MM.1S (cell line): Measurements from ENCODE around the gene PSMC5.

ENCODE experiments used
- DNase-seq: peaks from one replicate; pipeline ENCODE4 v3.0.0-alpha.2; 2015
- H2AFZ ChIP-seq: fragments of 300-600 bp; sonication (generic); 2 replicates; pipeline ENCODE4 v1.6.0; 2016; ENCODE audit warnings: antibody characterized with exemption, low read length
- H3F3A ChIP-seq: fragments of 300-600 bp; sonication (generic); 2 replicates; pipeline ENCODE4 v1.6.1; 2016; ENCODE audit warnings: mild to moderate bottlenecking, antibody characterized with exemption, low read length, moderate library complexity, mixed read lengths; ENCODE audit not compliant: insufficient read depth
- H3K27ac ChIP-seq: fragments of 300-600 bp; sonication (generic); 2 replicates; pipeline ENCODE4 v1.5.1; 2016; ENCODE audit warnings: mild to moderate bottlenecking, low read length
- H3K27me3 ChIP-seq: fragments of 300-600 bp; sonication (generic); replicated peaks from 2 replicates; pipeline ENCODE4 v1.6.0; 2016; ENCODE audit warnings: low read length; ENCODE audit not compliant: insufficient read depth
- H3K36me3 ChIP-seq: fragments of 300-600 bp; sonication (generic); replicated peaks from 2 replicates; pipeline ENCODE4 v1.6.1; 2016; ENCODE audit warnings: mild to moderate bottlenecking, low read length, mixed read lengths; ENCODE audit not compliant: insufficient read depth
- H3K4me1 ChIP-seq: fragments of 300-600 bp; sonication (generic); 2 replicates; pipeline ENCODE4 v1.6.1; 2016; ENCODE audit warnings: low read length, mixed read lengths
- H3K4me2 ChIP-seq: fragments of 300-600 bp; sonication (generic); 2 replicates; pipeline ENCODE4 v1.6.0; 2016; ENCODE audit warnings: low read depth, low read length
- H3K4me3 ChIP-seq: fragments of 300-600 bp; sonication (generic); 2 replicates; pipeline ENCODE4 v1.5.1; 2016; ENCODE audit warnings: low read length, mixed read lengths
- H3K79me2 ChIP-seq: fragments of 300-600 bp; sonication (generic); 2 replicates; pipeline ENCODE4 v1.6.1; 2016; ENCODE audit warnings: mixed run types, low read length, mixed read lengths
- H3K9ac ChIP-seq: fragments of 300-600 bp; sonication (generic); 2 replicates; pipeline ENCODE4 v1.6.1; 2016; ENCODE audit warnings: low read length, mixed read lengths
- H3K9me2 ChIP-seq: fragments of 300-600 bp; sonication (generic); replicated peaks from 2 replicates; pipeline ENCODE4 v1.6.1; 2016; ENCODE audit warnings: mild to moderate bottlenecking, low read length, mixed read lengths; ENCODE audit not compliant: insufficient read depth
- H3K9me3 ChIP-seq: fragments of 300-600 bp; sonication (generic); replicated peaks from 2 replicates; pipeline ENCODE4 v1.6.1; 2016; ENCODE audit warnings: mild to moderate bottlenecking, low read length, mixed read lengths; ENCODE audit not compliant: insufficient read depth
- H4K20me1 ChIP-seq: fragments of 300-600 bp; sonication (generic); 2 replicates; pipeline ENCODE4 v1.6.1; 2016; ENCODE audit warnings: mild to moderate bottlenecking, low read length, moderate library complexity, mixed read lengths; ENCODE audit not compliant: insufficient read depth
- CTCF ChIP-seq: fragments of 300-600 bp; sonication (generic); IDR thresholded peaks from 2 replicates; pipeline ENCODE4 v1.5.1; 2016; ENCODE audit warnings: antibody characterized with exemption, low read length, mixed read lengths
- EZH2 ChIP-seq: fragments of 300-600 bp; sonication (generic); optimal IDR thresholded peaks from 2 replicates; pipeline ENCODE3; 2017; ENCODE audit warnings: low read depth, mild to moderate bottlenecking, antibody characterized with exemption, low read length, mixed read lengths
- EZH2phosphoT487 ChIP-seq: fragments of 300-600 bp; sonication (generic); IDR thresholded peaks from 2 replicates; pipeline ENCODE4 v1.6.1; 2018; ENCODE audit warnings: antibody characterized with exemption, low read length

The PSMC5 gene

DNA sequence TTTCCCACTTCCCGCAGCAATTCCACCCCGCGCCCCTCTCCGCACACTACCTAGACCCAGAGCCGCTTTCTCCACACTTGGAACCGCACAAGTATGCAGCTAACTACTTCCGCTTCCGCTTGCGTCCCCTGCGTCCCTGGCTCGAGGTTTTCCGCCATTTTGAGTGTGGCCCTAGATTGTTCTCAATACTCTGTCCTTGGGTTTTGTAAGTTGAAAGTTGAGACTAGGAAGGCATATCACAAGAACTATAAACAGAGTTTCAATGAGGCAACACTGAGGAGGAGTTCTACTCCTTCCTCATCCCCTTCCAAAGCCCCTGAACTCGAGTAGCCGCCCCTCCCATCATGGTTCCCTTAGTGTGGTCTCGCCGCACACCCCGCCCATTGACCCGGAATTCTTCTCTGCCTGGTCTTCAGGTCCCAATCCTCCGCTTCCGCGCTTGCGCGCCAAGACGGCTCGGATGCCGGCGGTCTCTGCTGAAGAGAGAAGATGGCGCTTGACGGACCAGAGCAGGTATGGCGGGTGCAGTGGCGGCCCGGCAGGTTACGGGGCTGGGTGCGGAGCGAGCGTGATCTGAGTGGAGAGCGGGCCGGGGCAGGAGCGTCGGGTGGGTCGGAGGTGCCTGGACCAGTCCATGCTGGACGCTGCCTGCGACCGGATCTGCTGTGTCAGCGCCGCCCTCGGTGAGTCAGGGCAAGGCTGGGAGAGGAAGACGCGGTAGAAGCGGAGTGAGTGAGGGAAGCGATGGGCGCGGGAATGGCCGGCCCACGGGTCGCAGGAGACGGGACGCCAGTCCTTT is at the start of gene PSMC5, which contains the start of gene FTSJ3:
TSS of gene PSMC5 (plus strand) at position 430 of the 799 bp plus-strand sequence. CDS start at position 490, 60 bp downstream.
TSS of gene FTSJ3 (minus strand) at position 662 of the 799 bp plus-strand sequence. CDS start 761 bp downstream, outside the sequence.
- Histone ChIP-seq H3K9me2 (no peaks in the 10 kb centered on the region), H3K9me3 (no peaks in the 10 kb centered on the region), H3K4me1 (peaks cover 18% of the 10 kb centered on the region), H3K4me3 (peak within 1 kb of the TSS; percentile 88), H3K4me2 (peak within 1 kb of the TSS; percentile 84), H3K79me2 (peaks cover 73% of the 10 kb centered on the region), H3K27me3 (no peaks in the 10 kb centered on the region), H3K9ac (peak within 1 kb of the TSS; percentile 83), H4K20me1 (no peaks in the 10 kb centered on the region), H3K36me3 (peaks cover 7% of the 10 kb centered on the region; the same call in 1 of the 2 replicates), H2AFZ (peak within 1 kb of the TSS; percentile 34), H3F3A (no peaks in the 10 kb centered on the region), H3K27ac (peak within 1 kb of the TSS; percentile 74)
- TF ChIP-seq CTCF (peak; percentile 49), EZH2phosphoT487 (no peak)
- DNase-seq = peak; percentile 95

GRCh38 chr17:63780507-63780906 is 46.7 kb upstream of the PSMC5 start:
- Histone ChIP-seq H3K9me2 (no peaks in the 10 kb centered on the region), H3F3A (no peaks in the 10 kb centered on the region), H4K20me1 (peaks cover 35% of the 10 kb centered on the region), H3K4me2 (no peak overlapping the region), H3K36me3 (peaks cover 3% of the 10 kb centered on the region), H3K4me1 (peaks cover 8% of the 10 kb centered on the region; the same call in 1 of the 2 replicates), H3K27ac (no peak overlapping the region), H3K9ac (no peak overlapping the region), H3K79me2 (peaks cover 99% of the 10 kb centered on the region), H3K27me3 (no peaks in the 10 kb centered on the region), H3K4me3 (no peak overlapping the region), H3K9me3 (no peaks in the 10 kb centered on the region), H2AFZ (no peak overlapping the region)
- no peak for TF ChIP-seq CTCF
- TF ChIP-seq EZH2 = no peak
- no peak for TF ChIP-seq EZH2phosphoT487
- DNase-seq = no peak

DNA sequence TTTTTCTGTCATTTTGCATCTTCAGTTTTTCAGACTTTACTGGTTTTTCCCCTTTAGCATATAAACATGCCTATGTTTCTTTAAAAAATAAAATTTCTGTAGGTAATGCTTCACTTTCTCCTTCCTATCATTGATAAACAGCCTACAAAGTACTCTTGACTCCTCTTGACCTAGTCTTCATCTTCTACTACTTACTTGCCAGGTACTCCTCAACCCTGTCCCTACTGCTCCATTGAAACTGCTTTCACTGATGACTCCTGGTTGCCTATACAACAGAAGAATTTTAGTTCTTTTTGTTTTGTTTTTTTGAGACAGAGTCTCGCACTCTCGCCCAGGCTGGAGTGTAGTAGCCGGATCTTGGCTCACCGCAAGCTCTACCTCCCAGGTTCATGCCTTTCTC is 46.3 kb upstream of the PSMC5 start:
- peaks cover 35% of the 10 kb centered on the region for H4K20me1 ChIP-seq
- H3K4me1 ChIP-seq = peaks cover 4% of the 10 kb centered on the region; the same call in 1 of the 2 replicates
- peaks cover 4% of the 10 kb centered on the region for H3K36me3 ChIP-seq

More for the DNA sequence above, 46.3 kb upstream of the PSMC5 start:
- Histone ChIP-seq H3K9me3 (no peaks in the 10 kb centered on the region), H3K4me3 (no peak overlapping the region), H3K79me2 (peaks cover 99% of the 10 kb centered on the region), H3K4me2 (no peak overlapping the region), H3F3A (no peaks in the 10 kb centered on the region), H3K27me3 (no peaks in the 10 kb centered on the region), H3K9ac (no peak overlapping the region), H3K9me2 (no peaks in the 10 kb centered on the region), H3K27ac (no peak overlapping the region), H2AFZ (no peak overlapping the region)
- no peak for TF ChIP-seq EZH2
- TF ChIP-seq CTCF = no peak
- no peak for TF ChIP-seq EZH2phosphoT487
- DNase-seq = no peak
